HG03520 (cell line): ENCODE measurements around the gene SEMA4C.
"Not testable (repeated sequence)": the region's sequence is repeated elsewhere in the genome, so short reads cannot be mapped to it uniquely, and the experiment has no call there.

Experiments used
- ATAC-seq: cut with Tn5 transposase; IDR thresholded peaks from one replicate; pipeline ENCODE4 v1.9.1; 2021; ENCODE audit warnings: mild to moderate bottlenecking, moderate library complexity; ENCODE audit not compliant: unreplicated experiment

The SEMA4C gene

GRCh38 chr2:96867756-96868554, 1.9 kb downstream of the SEMA4C start:
- ATAC-seq = no peak

- no peak for ATAC-seq
These were observed 2.7 kb downstream of the SEMA4C start for GRCh38 chr2:96866986-96867755.

- no peak for ATAC-seq
These were observed 3.3 kb downstream of the SEMA4C start for GRCh38 chr2:96866586-96866985.

- no peak for ATAC-seq
These were observed 3.7 kb downstream of the SEMA4C start for GRCh38 chr2:96866149-96866548.

- ATAC-seq = no peak
These were observed 4.2 kb downstream of the SEMA4C start for GRCh38 chr2:96865654-96866053.

GRCh38 chr2:96864343-96865091, 5.4 kb downstream of the SEMA4C start:
- no peak for ATAC-seq

- no peak for ATAC-seq
These were observed 6.1 kb downstream of the SEMA4C start for GRCh38 chr2:96863575-96864342.

- not testable (repeated sequence) for ATAC-seq
These were observed 6.8 kb downstream of the SEMA4C start for GRCh38 chr2:96863056-96863455.

- no peak for ATAC-seq
These were observed 8.8 kb downstream of the SEMA4C start for GRCh38 chr2:96861074-96861473.

GRCh38 chr2:96860065-96861029, 9.5 kb downstream of the SEMA4C start:
- no peak for ATAC-seq

GRCh38 chr2:96859681-96860064, 10.2 kb downstream of the SEMA4C start:
- ATAC-seq = no peak

- ATAC-seq = no peak
These were observed 10.7 kb downstream of the SEMA4C start for GRCh38 chr2:96859099-96859649.

GRCh38 chr2:96857667-96858372, 12.1 kb downstream of the SEMA4C start, which contains the start of gene ANKRD39:
Gene ANKRD39, minus strand, starts transcription at chr2:96858016. Its CDS starts 29 bp downstream, at chr2:96857987.
- peak; percentile 96 for ATAC-seq

GRCh38 chr2:96856776-96857666, 12.9 kb downstream of the SEMA4C start:
- ATAC-seq = no peak

- no peak for ATAC-seq
These were observed 16.6 kb downstream of the SEMA4C start for GRCh38 chr2:96853321-96853720.

GRCh38 chr2:96852667-96853066, 17.2 kb downstream of the SEMA4C start:
- no peak for ATAC-seq

GRCh38 chr2:96848264-96848663, 21.6 kb downstream of the SEMA4C start:
- no peak for ATAC-seq

- no peak for ATAC-seq
These were observed 22.3 kb downstream of the SEMA4C start for GRCh38 chr2:96847586-96847985.
